GM10266 (cell line): ENCODE measurements around the gene ZDHHC4.

ENCODE experiments used
- DNase-seq: peaks from one replicate; pipeline ENCODE4 v3.0.0; 2012; ENCODE audit errors: extremely low spot score
- TF ChIP-seq, protein P1 (sequence below): IDR thresholded peaks from 2 replicates; pipeline ENCODE4 v1.5.1; 2012; ENCODE audit warnings: mild to moderate bottlenecking, low read depth; ENCODE audit not compliant: control insufficient read depth, insufficient read depth; ENCODE audit errors: missing control alignments

The ZDHHC4 gene

DNA sequence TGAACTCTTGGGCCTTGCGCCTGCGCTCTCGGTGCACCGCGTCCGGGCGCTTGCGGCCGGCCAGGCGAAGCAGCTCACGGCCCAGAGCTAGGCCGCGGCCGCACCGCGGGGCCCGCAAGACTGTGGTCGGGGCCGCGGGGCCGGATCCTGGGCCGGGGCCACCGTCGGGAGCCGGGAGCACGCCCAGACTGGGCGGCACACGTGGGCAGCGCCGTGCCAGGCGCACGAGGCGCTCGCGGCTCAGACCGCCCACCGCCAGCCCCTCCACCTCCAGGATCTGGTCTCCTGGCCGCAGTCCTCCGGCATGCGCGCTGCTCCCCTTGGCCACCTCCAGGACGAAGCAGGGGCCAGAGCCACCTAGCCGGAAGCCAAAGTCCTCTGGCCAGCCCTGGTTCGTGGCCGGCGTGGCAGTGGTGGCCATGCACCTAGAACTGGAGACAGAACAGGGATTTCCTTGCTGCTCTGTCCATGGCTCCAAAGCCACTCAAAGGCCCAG, 26.2 kb upstream of the ZDHHC4 start, which contains the start of gene GRID2IP:
GRID2IP (minus strand) TSS at position 446 of the 496 bp plus-strand sequence; CDS start at position 421, 25 bp downstream.
- no peak for DNase-seq
- TF ChIP-seq, protein P1, sequence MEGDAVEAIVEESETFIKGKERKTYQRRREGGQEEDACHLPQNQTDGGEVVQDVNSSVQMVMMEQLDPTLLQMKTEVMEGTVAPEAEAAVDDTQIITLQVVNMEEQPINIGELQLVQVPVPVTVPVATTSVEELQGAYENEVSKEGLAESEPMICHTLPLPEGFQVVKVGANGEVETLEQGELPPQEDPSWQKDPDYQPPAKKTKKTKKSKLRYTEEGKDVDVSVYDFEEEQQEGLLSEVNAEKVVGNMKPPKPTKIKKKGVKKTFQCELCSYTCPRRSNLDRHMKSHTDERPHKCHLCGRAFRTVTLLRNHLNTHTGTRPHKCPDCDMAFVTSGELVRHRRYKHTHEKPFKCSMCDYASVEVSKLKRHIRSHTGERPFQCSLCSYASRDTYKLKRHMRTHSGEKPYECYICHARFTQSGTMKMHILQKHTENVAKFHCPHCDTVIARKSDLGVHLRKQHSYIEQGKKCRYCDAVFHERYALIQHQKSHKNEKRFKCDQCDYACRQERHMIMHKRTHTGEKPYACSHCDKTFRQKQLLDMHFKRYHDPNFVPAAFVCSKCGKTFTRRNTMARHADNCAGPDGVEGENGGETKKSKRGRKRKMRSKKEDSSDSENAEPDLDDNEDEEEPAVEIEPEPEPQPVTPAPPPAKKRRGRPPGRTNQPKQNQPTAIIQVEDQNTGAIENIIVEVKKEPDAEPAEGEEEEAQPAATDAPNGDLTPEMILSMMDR: no peak

GRCh38 chr7:6553448-6554044, 23.7 kb upstream of the ZDHHC4 start:
- DNase-seq: peak; percentile 24

DNA sequence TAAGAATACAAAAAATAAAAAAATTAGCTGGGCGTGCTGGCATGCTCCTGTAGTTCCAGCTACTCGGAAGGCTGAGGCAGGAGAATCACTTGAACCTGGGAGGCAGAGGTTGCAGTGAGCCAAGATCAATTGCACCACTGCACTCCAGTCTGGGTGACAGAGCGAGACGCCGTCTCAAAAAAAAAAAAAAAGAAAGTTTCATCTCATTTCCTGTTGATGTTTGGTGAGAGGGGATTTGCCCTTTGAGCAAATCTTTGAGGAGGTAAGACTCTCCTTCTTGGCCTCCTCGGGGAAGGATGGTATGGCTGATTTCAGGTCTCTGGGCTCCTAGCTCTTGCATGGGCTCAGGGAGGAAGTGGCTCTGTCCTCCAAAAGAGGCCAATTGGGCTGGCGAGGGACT, 22.4 kb upstream of the ZDHHC4 start:
- TF ChIP-seq, protein P1: no peak
- DNase-seq: peak; percentile 29

More at GRCh38 chr7:6553448-6554044, 23.7 kb upstream of the ZDHHC4 start:
- TF ChIP-seq, protein P1: no peak

DNA sequence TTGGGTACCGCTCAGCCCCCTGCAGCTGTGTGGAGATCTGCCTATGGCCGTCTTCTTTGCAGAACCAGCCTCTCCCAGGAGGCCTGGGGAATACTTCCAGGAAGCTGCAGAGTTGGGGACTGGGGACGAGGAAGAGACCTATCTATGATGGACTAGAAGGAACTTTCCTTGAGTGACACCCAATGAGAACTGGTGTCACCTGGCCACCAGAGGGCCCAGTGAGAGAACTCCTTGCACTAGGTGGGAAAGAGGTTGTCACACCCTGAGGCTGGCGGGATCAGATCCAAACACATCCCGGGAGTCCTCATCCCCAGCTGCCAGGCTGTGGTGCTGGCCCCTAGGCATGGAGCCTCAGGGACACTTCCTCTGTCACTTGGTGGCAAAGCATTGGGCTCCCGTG, 21.1 kb upstream of the ZDHHC4 start:
- TF ChIP-seq, protein P1: no peak
- DNase-seq: peak; percentile 24

GRCh38 chr7:6558837-6559236, 18.4 kb upstream of the ZDHHC4 start:
- TF ChIP-seq, protein P1: peak; percentile 55
- DNase-seq: peak; percentile 54

DNA sequence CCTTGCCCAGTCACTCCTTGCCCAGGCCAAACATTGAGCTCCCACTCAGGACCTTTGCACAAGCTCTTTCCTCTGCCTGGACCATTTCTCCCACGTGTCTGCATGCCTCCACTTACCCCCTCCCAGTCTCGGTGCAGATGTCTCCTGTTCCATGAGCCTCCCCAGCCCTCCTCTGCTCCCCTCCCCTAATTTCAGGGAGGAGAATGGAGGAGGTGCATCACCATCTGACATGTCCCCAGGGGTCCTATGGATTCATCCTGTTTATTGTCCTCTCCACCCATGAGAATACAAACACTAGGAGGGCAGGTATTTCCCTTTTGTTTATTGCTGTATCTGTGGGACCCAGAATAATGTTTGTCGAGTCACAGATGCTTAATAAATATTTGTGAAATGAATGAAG, 17.4 kb upstream of the ZDHHC4 start:
- no peak for DNase-seq
- TF ChIP-seq, protein P1: no peak

DNA sequence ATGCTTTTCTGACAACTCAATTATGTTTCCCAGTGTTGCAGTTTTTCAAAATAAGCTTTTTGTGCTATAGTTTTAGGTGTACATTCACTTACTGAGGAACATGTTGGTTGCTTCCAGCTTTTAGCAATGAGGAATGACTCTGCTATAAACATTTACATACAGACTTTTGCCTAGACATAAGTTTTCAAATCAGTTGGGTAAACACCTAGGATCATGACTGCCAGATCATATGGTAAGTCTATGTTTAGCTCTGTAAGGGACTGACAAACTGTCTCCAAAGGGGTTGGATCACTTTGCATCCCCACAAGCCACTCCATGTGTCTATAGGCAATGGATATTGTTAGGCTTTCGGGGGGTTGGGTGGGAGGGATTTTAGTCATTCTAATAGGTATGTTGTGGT, 15.1 kb upstream of the ZDHHC4 start:
- DNase-seq: no peak
- TF ChIP-seq, protein P1: no peak
